GM23338 (cell line): ENCODE measurements around the gene RHOBTB3. TPM values are rescaled to one million over a fixed set of nuclear protein-coding genes. Genes with fewer than 3 reads are reported as not detected.

Experiments
- ETS1 ChIP-seq: IDR thresholded peaks from 2 replicates; pipeline ENCODE4 v1.6.1; 2016; ENCODE audit warnings: antibody characterized with exemption
- EZH2 ChIP-seq: fragments of 200-600 bp; sonication (generic); IDR thresholded peaks from one replicate; pipeline ENCODE4 v1.8.0; 2017; ENCODE audit warnings: antibody characterized with exemption, mild to moderate bottlenecking, low read depth; ENCODE audit not compliant: unreplicated experiment
- EZH2phosphoT487 ChIP-seq: fragments of 200-600 bp; sonication (generic); IDR thresholded peaks from one replicate; pipeline ENCODE4 v1.8.1; 2018; ENCODE audit warnings: antibody characterized with exemption; ENCODE audit not compliant: unreplicated experiment
- JUNB ChIP-seq: IDR thresholded peaks from one replicate; pipeline ENCODE4 v1.6.1; 2016; ENCODE audit warnings: antibody characterized with exemption; ENCODE audit not compliant: unreplicated experiment
- REST ChIP-seq: IDR thresholded peaks from one replicate; pipeline ENCODE4 v1.6.1; 2018; ENCODE audit warnings: antibody characterized with exemption; ENCODE audit not compliant: unreplicated experiment
- STAT1 ChIP-seq: IDR thresholded peaks from one replicate; pipeline ENCODE4 v1.6.1; 2016; ENCODE audit warnings: antibody characterized with exemption; ENCODE audit not compliant: unreplicated experiment
- ZNF114 ChIP-seq: fragments of 250-450 bp; sonication (Bioruptor Pico); IDR thresholded peaks from 2 replicates; pipeline ENCODE4 v1.5.0; 2020; ENCODE audit warnings: mild to moderate bottlenecking, moderate library complexity
- ZNF331 ChIP-seq: fragments of 250-450 bp; sonication (Bioruptor Pico); IDR thresholded peaks from 2 replicates; pipeline ENCODE4 v1.5.0; 2020; ENCODE audit warnings: low read depth, mild to moderate bottlenecking, moderate library complexity
- ZNF462 ChIP-seq: fragments of 250-450 bp; sonication (Bioruptor Pico); IDR thresholded peaks from 2 replicates; pipeline ENCODE4 v1.5.0; 2020; ENCODE audit warnings: mild to moderate bottlenecking, moderate library complexity
- polyA plus RNA-seq: library from polyadenylated mRNA; unstranded; fragments of >200 nt; fragmentation: Nextera tagmentation; extraction: Ambion mirVana; gene quantifications from 2 replicates; pipeline ENCODE4 v1.2.1, GENCODE V29; 2016
- total RNA-seq: library from RNA; depleted of rRNA; stranded (reverse); fragments of >200 nt; shearing (Covaris generic); gene quantifications from 2 replicates; pipeline ENCODE4 v1.2.3, GENCODE V29; 2014

The RHOBTB3 gene
- total and polyA plus RNA-seq, 2 experiments from 2014 or later, result 10.0 to 13.4 TPM

GRCh38 chr5:95735406-95735805 lies 4.3 kb downstream of the RHOBTB3 start (continued):
- TF ChIP-seq ZNF462 (CRISPR knock-in tag), result no peak
- no peak for TF ChIP-seq ZNF331 (CRISPR knock-in tag)
- TF ChIP-seq STAT1, result no peak
- no peak for TF ChIP-seq ETS1
- TF ChIP-seq REST, result no peak
- TF ChIP-seq ZNF114 (CRISPR knock-in tag), result no peak
- TF ChIP-seq JUNB, result no peak
- TF ChIP-seq EZH2, result no peak
- no peak for TF ChIP-seq EZH2phosphoT487
